Kidney tubule cell (primary cell): ENCODE results near the gene UNCX.

Source experiments
- DNase-seq: peaks from one replicate; pipeline ENCODE4 v3.0.0-alpha.2; 2018; ENCODE audit warnings: low spot score

UNCX gene

DNA sequence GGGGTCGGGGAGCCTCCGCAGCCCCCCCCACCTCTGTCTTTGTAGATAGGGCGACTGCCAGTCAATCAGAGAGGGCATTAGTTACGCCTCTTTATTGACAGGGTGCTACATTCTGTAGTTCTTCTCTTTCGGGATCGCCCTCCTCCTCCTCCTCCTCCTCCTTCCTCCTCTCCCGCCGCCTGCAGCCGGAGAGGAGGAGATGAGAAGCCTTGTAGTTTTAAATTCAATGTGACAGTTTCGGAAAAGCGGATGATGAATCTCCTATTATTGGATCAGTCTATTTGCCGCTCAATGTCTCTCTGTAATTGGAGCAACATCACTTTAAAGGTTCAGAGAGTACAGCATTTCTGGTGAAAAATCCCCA, 587 bp upstream of the UNCX start:
- DNase-seq, result no peak

DNA sequence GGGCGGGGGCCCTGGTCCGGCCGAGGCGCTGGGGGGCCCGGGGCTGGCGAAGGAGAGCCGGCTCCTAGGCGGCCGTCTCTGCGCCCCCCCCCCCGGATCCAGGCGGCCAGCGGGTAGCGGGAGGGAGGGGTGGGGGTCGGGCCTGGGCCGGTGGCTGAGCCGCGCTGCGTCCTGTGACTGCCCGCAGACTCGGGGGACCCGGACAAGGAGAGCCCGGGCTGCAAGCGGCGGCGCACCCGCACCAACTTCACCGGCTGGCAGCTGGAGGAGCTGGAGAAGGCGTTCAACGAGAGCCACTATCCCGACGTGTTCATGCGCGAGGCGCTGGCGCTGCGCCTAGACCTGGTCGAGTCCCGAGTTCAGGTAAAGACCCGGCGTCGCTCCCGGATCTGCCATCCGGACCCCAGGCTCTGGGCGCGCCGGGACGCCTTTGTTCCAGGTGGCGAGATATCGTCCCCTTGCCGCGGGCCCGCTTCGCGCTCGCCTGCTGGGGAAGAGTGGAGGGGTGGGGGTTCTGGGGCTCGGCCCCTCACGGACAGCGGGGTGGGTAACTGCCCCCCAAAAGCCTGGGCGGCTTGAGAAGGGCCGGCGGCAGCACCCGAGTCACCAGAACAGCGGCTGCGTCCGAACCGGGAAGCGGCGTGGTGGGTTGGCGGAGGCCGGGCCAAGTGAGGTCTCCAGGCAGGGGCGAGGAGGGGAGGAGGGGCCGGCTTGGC, 819 bp downstream of the UNCX start:
- no peak for DNase-seq

DNA sequence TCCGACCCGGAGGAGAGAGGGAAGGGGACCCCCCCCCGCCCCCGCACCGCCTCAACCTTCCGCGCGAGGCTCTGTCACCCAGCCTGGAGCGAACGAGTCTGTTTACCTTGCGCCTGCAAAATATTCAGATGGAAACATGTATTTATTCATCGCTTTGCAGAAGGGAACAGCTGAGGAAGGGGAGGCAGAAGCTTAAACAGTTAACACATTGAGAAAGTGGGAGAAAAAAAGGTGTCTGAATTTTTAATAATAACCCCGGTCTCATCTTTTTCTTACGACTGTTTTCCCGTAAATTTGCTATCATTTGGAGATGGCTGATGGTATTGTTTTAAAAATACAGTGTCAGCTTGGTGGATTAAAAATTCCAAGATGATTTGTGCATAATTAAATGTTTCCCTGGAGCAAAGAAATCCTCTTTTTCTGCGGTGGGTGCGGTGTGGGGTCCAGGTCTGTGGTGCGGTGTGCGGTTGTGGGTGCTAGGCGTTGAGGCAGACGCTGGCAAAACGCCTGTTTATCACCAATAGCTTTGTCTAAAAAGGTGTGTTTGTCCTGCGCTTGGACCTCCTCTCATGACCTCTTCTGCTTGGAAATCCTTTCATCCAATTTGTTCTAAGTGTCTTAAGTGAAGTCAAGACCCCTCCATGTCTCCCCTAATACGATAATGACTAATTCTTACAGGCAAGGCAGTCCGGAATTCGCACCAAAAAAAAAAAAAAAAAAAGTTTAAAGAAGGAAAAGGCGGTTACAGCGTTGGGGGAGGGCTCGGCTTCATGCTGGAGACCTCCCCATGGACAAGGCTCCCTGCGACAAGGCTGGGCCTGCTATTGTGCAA, 1.6 kb downstream of the UNCX start:
- no peak for DNase-seq

DNA sequence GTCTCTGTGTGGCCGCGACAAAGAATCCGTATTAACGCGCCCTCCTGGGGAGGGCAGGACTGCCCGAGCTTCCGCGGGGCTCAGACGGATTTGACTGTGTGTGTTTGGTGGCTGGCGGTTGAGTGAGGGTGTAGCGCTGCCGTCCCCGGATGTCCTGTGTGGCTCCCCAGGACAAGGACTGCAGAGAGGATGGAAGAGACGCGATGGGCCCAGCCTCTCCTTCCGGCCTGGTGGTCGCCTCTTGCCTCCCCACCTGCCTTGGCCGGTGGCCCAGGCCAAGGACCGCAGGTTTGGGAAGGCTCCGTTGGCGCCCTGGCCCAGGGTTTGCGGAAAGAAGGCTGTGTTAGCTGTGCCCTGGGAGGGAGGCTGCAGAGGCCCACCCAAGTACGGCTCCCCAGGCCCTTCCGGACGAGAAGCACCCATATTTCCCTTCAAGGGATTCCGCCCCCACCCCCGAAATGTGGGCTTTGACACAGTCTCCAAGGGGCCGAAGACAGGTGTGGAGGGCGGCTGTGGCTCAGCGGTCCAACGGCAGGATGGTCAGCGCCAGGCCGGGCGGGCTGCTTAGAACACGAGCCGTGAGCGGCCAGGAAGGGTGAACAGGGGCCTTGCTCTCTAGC, 2.3 kb downstream of the UNCX start:
- peak; percentile 11 for DNase-seq

DNA sequence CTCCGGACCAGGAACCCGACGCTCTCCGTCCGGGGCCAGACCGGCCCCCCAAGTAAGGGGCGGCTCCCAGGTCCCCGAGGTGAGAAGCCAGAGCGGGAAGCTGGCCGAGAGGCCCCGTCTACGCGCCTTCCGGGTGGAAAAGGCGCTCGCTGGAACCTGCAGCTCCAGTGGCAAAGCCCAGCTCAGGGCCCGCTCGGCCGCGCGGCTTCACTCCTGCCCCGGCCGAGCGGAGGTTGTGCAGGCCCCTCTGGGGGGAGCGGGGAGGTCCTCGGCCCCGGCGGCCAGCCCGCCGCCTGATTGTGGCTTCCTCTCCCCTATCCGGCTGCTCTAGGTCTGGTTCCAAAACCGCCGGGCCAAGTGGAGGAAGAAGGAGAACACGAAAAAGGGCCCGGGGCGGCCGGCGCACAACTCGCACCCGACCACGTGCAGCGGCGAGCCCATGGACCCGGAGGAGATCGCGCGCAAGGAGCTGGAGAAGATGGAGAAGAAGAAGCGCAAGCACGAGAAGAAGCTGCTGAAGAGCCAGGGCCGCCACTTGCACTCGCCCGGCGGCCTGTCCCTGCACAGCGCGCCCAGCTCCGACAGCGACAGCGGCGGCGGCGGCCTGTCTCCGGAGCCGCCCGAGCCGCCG, 2.9 kb downstream of the UNCX start:
- no peak for DNase-seq

DNA sequence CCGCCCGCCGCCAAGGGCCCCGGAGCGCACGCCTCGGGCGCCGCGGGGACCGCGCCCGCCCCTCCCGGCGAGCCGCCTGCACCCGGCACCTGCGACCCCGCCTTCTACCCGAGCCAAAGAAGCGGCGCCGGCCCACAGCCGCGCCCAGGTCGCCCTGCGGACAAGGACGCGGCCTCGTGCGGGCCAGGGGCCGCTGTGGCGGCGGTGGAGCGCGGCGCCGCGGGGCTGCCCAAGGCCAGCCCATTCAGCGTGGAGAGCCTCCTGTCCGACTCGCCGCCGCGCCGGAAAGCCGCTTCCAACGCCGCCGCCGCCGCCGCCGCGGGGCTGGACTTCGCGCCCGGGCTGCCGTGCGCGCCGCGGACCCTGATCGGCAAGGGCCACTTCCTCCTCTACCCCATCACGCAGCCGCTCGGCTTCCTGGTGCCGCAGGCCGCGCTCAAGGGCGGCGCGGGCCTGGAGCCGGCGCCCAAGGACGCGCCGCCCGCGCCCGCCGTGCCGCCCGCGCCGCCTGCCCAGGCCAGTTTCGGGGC, 3.5 kb downstream of the UNCX start:
- peak; percentile 19 for DNase-seq

DNA sequence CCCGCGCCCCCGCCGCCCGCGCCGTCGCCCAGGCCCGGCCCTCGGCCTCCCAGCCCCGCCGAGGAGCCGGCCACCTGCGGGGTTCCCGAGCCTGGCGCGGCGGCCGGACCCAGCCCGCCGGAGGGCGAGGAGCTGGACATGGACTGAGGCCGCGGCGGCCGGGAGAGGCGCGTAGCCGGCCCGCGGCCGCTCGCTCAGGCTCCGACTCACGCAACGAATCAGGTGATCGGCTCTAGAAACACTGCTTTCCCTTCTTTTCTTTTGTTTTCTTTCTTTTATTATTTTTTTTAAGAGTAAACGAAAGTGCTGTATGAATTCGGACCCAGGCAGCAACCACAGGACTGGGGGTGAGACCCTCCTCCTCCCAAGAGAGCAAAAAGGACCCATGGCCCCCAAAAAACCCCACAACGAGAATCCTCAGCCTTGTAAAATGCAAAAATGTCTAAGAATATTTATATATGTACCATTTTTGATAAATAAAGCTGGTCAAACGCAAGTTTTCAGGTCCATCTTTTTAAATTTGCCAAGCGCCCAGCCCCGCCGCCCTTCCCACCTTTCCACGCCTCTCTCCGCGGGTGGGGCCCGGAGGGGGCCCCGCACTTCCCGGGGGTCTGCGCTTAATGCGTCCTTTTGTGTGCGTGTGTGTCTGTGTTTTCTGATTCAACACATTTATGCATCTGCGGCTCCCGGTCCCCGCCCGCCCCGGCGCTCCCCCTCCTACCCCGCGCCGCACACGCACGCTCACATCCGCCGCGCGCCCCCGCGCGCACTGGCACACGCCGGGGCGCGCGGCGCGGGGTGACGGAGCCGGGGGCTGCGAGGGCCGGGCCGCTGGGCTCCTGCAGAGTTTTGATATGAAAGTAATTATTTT, 4.4 kb downstream of the UNCX start:
- DNase-seq, result no peak

DNA sequence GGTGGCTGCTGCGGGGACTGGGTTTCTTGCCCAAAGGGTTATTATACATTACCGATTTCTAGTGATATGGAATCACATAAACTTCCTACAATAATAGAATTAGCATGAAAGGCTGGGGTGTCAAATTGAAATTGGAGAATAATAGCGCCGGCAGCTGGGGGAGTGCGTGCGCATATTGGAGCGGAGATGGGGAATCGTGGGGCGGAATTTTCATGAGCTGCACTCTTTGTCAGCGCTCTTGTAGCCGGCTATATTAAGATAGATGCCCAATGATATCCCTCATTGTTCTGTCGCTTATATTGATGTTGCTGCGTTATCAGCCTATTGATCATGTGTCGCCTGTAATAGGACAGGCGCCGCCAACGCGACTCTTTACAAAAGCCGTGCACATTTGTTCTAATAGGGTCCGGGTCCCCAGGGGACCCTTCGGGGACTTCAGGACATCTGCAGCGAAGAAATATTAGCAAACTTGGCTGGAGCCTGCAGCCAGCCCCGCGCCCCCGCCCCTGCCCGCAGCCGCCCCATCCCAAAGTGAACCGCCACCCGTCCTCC, 5.1 kb downstream of the UNCX start:
- no peak for DNase-seq

DNA sequence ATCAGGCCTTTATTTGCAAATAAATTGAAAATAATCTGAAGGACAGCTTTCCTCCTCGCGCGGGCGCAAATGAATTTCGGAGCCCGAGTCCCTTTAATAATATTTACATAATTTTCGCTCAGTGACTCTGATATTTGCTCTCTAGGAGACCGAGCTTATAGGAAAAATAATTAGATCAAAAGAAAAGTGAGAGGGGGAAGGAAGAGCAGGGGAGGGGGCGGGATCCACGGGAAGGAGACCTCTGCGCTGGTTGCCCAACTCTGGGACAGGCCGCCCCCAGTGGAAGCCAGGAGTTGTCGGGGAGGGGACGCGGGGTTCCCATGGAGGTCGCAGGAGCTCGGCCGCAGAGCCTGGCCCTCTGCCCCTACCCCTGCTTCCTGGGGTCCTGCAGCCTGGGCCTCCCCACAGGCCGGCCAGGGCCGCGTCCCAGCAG, 5.8 kb downstream of the UNCX start:
- DNase-seq, result no peak

DNA sequence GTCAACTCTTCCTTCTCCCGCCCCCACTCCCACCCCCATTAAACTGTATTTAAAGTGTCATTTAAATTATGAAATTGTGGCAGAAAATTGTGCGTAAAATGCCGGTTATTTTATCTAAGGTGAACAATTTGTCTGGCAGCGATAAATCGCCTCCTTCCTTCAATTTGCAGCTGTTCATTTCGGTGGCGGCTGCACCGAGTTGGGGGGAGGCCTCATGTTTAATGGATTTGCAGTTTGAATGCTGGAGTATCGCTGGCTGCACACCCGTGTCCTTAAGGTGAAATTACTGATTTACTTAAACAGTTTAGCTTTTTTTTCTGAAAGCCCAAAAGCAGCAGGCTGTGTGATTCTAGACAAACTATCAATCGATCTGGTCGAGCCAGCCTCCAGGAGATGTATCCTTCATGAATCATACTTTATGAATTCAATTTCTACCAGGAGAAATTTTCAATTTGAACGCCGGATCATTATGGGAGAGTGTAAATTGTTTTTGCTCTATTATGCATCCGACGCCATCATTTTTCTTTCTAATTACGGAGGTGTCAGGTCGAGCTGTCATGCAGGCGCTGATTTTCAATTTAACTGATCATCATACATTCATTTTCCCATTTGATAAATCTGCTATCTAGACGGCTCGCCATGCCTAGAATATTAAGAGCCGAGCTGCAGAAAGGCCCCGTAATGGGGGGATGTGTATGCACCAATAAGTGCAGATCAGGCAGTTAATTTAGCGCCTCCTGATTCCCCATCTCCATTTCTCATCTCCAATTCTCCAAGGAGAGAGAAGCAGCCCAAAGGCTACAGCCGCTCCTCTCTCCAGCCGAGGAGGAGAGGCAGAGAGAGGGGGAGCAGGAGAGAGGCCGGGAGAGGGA, 6.5 kb downstream of the UNCX start:
- DNase-seq, result no peak

DNA sequence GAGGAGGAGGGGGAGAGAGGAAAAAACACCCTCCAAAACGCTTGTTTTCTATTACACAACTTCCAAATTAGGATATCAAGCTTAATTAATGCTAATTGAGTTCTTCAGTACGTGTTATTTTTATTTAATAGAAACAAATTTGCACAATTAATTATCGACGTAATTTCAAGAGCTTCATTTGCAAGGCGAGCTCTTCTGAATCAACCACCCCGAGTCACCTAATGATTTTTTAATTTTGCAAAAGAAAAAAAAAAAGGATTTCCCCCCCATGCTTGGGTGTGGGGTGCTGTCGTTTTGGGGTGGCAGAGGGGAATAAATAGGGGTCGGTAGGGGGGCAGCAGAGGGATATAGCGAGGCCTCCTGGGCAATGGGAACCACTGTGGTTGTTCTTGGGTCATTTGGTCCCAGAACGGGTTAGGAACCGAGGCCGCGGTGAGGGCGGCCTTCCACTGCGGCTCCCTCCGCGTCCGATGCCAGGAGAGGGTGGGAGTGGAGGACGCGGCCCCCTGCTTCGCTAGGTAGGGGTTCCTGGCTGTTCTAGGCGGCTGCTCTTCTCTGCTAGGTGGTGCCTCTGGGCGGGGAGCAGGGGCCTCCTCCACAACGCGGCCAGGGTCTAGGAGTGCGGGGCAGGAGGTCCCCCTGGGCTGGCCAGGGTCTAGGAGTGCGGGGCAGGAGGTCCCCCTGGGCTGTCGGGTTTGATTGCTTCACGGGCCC, 7.3 kb downstream of the UNCX start:
- DNase-seq, result no peak

DNA sequence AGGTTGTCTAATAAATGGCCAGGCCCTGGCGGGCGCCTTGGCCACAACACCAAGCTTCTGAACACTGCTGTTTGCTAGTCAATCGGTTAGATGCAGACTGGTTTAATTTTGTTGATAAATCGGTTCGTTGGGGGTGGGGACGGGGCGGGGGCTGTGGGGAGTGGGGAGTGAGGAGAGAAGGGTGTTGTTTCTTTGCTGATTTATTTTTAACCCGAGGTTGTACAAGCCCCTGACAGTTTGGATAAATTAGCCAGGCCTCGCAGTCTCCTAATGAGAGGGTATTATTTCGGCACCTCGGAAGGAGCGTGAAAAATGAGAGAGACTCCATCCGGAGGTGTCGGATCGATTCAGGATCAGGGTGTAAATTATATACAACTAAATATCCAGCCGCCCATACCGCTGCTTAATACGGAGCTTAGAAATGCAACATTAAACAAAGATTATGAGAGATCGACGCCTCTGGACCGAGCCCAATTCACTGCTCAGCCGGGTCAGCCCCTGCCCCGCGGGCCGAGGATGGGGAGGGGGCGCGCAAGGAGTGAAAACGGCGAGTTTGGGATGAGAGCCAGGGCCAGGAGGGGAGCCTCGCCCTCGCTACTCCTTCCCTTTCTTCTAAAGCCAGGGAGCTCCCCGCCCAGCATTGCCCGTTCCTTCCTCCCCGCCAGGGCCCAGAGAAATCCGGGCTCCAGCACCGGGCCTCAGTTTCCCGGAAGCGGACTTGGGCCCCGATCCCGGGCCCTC, 8.0 kb downstream of the UNCX start:
- DNase-seq, result no peak

DNA sequence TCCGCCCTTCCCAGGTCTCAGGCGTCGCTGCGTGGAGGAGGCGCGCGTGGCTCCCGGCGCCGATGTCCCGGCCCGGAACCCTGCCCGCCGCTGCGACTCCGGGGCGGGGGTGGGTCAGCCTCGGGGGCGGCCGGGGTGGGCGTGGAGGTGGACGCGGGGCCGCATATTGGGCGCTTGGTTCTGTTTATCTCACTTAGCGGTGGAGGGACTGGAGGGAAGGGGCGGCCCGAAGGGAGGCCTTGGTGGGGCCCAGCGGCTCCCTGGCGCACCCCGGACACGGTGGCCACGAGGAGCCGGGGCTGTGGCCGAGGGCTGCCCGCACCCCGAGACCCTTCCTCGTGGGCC, 8.6 kb downstream of the UNCX start:
- no peak for DNase-seq

DNA sequence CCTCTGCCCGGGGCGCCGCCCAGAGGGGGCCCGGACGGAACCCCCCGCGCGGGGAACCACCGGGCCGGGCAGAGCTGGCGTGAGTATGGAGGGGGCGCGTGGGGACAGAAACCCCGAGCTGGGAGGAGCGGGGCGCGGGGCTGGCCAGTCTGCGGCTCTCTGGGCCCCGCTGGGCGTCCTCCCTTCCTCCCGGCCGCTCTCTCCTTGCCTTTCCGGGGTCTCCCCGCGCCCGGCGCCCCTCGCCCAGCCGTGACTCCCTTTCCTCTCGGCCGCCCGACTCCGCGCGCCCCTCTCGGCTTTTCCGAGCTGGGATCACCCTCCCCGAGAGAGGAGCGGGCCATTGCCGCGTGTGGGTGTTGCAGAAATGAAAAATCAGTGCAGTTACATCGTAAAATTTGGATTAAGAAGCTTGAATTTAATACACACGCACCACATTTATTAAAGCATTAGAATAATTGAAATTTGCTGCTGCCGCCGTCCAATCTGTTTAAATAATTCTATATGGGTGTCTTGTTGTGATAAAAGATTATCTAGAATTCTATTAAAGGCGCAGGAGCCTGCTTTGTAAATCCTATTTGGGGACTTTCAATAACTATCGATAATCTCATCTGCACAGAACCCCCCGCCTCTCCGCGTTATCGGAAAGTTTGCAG, 9.1 kb downstream of the UNCX start:
- no peak for DNase-seq

DNA sequence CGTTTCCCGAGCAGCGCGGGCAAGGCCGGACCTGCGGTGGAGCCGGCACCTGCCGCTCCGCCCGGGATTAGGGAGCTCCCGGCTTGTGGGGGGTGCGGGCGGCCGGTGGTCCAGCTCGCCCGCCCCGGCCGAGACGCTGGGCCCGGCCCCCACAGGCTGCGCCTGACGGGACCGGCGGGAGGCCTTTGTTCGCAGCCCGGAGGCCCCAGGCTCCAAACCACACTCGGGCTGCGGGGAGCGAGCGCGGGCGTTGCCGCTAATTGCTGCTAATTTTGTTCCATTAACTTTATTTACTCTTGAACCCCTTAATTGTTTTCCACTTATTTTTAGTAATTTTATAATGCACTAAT, 9.6 kb downstream of the UNCX start:
- DNase-seq, result no peak

DNA sequence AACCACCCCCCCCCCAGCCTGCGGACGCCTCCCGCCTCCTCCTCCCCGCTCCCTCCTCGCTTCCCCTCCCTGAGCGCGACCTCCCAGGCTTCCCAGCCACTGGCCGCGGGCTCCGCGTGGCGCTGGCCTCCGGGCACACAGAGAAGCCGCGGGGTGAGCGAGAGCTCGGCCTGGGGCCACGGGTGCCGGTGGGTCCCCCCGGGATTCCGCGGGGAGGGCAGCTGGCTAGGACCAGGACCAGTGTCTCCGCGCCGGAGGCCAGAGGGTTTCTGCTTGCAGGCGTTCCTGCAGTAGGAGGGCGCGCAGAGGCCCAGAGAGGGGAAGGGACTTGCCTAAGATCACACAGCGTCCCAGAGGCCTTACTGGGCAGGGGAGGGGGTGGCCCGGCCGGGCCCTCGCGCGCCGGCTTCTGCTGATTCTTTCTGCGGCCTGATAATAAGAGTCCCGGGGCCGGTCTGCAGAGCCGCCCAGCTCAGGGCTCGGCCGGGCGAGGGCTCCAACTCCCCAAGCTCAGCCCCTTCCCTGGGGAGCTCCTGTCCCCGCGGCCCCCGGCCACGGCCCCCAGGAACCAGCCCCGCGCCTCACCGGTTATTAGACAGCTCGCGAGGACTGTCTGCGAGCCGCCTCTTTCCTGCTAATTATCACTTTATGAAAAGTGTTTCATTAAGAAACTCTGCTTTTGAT, 10.1 kb downstream of the UNCX start:
- DNase-seq, result no peak

DNA sequence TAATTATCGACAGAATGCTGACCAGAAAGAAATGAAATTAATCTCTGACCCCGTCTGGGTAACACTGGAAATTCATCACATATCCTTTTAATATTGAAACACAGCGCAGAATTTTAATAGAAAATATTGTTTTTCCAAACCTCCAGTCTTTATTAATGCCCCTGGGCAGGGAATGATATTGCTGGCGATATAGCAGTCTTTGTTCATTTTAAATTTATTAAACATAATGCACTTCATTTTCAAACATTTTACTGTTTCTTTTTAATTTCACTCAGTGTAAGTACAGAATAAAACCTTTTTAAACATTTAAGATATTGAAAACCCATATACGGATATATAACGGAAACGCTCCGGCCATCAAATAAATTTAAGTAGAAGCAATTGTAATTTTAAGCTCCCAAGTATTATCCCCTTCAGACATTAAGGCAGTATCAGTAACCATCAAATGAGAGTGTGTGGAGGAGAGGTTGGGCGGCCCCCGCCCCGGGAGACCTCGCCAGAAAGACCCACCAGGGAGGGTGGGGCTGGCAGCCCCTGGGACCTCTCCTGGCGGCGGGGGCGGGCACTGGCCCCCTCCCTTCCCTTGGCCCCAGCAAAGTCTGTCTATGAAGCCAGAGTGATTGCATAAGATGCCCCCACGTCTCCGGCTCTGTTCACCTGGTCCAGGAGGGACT, 10.8 kb downstream of the UNCX start:
- DNase-seq, result no peak
